LNCaP clone FGC (cell line): ENCODE measurements around the gene NOX4.
A peak's percentile ranks its signal among the peaks of the same experiment; 100 is the strongest.

Experiments used
- DNase-seq: peaks from one replicate; pipeline ENCODE4 v3.0.0-alpha.2; 2011; ENCODE audit warnings: low read depth
- H3K4me3 ChIP-seq: 2 replicates; pipeline ENCODE4 v1.5.1; 2011; ENCODE audit warnings: mild to moderate bottlenecking, low read depth, low read length, control low read depth
- TF ChIP-seq, protein P1 (sequence below): IDR thresholded peaks from 2 replicates; pipeline ENCODE4 v1.5.1; 2012; ENCODE audit warnings: mild to moderate bottlenecking; ENCODE audit not compliant: control insufficient read depth, insufficient read depth; ENCODE audit errors: extremely low read depth

NOX4 gene

DNA sequence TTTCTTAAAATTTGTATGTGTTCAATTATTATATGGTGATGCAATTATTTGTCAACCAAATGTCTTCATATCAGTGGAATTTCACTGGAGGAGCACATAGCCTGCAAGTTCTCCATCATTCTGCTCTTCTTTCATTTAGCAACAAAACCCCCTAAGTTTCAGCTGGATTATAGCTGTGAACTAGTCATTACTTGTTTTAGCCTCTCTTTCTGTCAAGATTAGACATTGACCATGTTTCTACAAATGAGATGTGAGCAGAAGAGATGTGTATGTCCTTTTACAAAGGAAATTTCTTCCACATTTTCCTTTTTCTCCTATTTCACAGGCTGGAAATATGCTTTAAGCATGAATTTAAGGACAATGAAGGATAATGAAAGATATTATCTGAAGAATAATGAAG lies 9.2 kb upstream of the NOX4 start:
- no peak overlapping the region for H3K4me3 ChIP-seq
- DNase-seq: no peak
- TF ChIP-seq, protein P1, sequence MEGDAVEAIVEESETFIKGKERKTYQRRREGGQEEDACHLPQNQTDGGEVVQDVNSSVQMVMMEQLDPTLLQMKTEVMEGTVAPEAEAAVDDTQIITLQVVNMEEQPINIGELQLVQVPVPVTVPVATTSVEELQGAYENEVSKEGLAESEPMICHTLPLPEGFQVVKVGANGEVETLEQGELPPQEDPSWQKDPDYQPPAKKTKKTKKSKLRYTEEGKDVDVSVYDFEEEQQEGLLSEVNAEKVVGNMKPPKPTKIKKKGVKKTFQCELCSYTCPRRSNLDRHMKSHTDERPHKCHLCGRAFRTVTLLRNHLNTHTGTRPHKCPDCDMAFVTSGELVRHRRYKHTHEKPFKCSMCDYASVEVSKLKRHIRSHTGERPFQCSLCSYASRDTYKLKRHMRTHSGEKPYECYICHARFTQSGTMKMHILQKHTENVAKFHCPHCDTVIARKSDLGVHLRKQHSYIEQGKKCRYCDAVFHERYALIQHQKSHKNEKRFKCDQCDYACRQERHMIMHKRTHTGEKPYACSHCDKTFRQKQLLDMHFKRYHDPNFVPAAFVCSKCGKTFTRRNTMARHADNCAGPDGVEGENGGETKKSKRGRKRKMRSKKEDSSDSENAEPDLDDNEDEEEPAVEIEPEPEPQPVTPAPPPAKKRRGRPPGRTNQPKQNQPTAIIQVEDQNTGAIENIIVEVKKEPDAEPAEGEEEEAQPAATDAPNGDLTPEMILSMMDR: no peak

DNA sequence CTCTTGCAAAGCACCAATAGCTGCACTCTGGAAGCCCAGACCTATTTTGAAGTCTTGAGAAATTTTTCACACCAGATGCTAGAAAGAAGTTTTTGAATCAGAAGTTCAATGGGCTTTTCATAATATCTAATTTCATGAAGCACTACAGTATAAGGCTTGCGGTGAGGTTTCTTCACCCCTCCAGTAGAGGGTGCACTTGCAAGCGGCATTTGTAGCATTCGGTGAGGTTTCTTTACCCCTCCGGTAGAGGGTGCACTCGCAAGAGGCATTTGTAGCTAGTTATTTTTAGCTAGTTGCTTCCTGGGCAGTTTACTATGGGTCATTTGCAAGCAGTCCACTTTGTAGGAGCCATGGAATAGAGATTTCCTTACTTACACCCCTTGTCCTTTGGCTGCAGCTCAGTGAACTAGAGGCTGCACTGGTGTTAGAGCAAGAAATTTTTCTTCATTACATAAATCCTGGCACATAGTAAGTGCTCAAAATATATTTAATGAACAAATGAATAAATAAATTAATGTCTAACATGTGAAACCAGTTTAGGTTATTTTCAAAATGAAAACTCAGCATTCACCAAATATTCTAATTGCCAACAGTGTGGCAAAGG lies 7.8 kb upstream of the NOX4 start:
- H3K4me3 ChIP-seq: no peak overlapping the region
- no peak for DNase-seq
- TF ChIP-seq, protein P1: peak; percentile 41

- no peak overlapping the region for H3K4me3 ChIP-seq
- TF ChIP-seq, protein P1: no peak
- no peak for DNase-seq
Measured at GRCh38 chr11:89495951-89496350, 4.8 kb upstream of the NOX4 start.

GRCh38 chr11:89493431-89493830 lies 2.3 kb upstream of the NOX4 start:
- no peak overlapping the region for H3K4me3 ChIP-seq
- no peak for DNase-seq
- TF ChIP-seq, protein P1: no peak

- H3K4me3 ChIP-seq: no peak overlapping the region
- TF ChIP-seq, protein P1: no peak
- no peak for DNase-seq
Measured at GRCh38 chr11:89490602-89490980, 584 bp downstream of the NOX4 start.

DNA sequence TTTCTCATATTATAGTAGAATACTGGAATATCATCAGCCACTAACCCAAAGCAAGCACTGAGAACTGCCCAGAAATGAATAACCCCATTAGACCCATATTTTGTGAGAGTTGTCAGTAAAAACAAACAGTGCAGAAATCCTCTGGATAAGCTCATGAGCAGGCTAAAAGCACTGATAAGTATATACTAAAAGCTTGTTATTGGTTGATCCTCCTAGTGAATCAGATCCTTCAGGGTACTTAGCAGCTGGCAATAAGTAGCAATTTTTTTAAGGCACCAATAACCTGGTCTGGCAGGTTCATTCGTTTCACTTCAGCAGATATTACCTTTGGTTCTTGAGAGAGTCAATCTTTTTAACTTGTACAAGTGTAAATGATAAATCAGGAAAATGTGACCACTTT lies 1.2 kb downstream of the NOX4 start:
- H3K4me3 ChIP-seq: no peak overlapping the region
- no peak for DNase-seq

DNA sequence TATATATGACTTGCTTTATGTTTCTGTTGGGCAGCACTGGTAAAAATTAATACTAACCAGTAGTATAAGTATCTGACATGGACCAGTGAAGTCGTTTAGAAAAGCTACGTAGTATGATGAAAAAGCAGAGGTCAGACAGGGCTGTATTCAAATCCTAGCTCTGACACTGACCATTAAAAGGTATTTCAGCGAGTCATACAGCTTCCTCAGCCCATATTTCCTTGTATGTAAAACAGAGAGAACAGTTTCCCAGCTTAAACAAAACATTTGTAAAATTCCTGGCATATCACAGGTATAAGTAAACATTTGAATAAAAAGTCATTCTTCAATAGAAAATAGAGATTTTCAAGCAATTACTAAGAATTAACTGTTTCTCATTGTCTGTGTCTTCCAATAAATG lies 4.2 kb downstream of the NOX4 start:
- no peak for DNase-seq
- no peak overlapping the region for H3K4me3 ChIP-seq
- TF ChIP-seq, protein P1: no peak

More for the DNA sequence above, 1.2 kb downstream of the NOX4 start:
- TF ChIP-seq, protein P1: no peak
